ENCODE results near the gene POU4F2.

Gene POU4F2

GRCh38 chr4:146638786-146639505 lies at the start of gene POU4F2:
TSS of gene POU4F2 (plus strand) at chr4:146638893. CDS start at chr4:146639141, 248 bp downstream.
- no peak for DNase-seq

GRCh38 chr4:146590801-146591200 lies 47.9 kb upstream of the POU4F2 start:
- no peak for DNase-seq

- no peak for DNase-seq
These were observed 46.7 kb upstream of the POU4F2 start for GRCh38 chr4:146592019-146592418.

- no peak for DNase-seq
These were observed 5.8 kb upstream of the POU4F2 start for GRCh38 chr4:146632770-146633470.

GRCh38 chr4:146633471-146633800 lies 5.3 kb upstream of the POU4F2 start:
- no peak for DNase-seq

- no peak for DNase-seq
These were observed 3.9 kb upstream of the POU4F2 start for GRCh38 chr4:146634825-146635224.

- no peak for DNase-seq
These were observed 916 bp upstream of the POU4F2 start for GRCh38 chr4:146637621-146638332.

- DNase-seq = no peak
These were observed 334 bp upstream of the POU4F2 start for GRCh38 chr4:146638333-146638785.

- DNase-seq = no peak
These were observed 826 bp downstream of the POU4F2 start for GRCh38 chr4:146639506-146639932.

- no peak for DNase-seq
These were observed 1.4 kb downstream of the POU4F2 start for GRCh38 chr4:146640021-146640464.

GRCh38 chr4:146640465-146641061 lies 1.9 kb downstream of the POU4F2 start:
- DNase-seq = no peak

- DNase-seq = no peak
These were observed 3.1 kb downstream of the POU4F2 start for GRCh38 chr4:146641762-146642161.

GRCh38 chr4:146643812-146644401 lies 5.2 kb downstream of the POU4F2 start:
- DNase-seq = no peak

- no peak for DNase-seq
These were observed 7.2 kb downstream of the POU4F2 start for GRCh38 chr4:146645921-146646320.

- no peak for DNase-seq
These were observed 8.1 kb downstream of the POU4F2 start for GRCh38 chr4:146646593-146647325.

GRCh38 chr4:146647615-146648460 lies 9.1 kb downstream of the POU4F2 start:
- no peak for DNase-seq

GRCh38 chr4:146648461-146648783 lies 9.7 kb downstream of the POU4F2 start:
- no peak for DNase-seq

- DNase-seq = no peak
These were observed 10.5 kb downstream of the POU4F2 start for GRCh38 chr4:146649232-146649631.

- DNase-seq = no peak
These were observed 11.3 kb downstream of the POU4F2 start for GRCh38 chr4:146650034-146650433.

- peak; percentile 57 for DNase-seq
These were observed 16.2 kb downstream of the POU4F2 start for GRCh38 chr4:146654687-146655520.

GRCh38 chr4:146655521-146655856 lies 16.8 kb downstream of the POU4F2 start:
- DNase-seq = no peak

Data from right forelimb (tissue), 1 donor.